RCC 7860 (cell line): ENCODE measurements around the gene LYRM1.
A peak's percentile ranks its signal among the peaks of the same experiment; 100 is the strongest.
"Not testable (repeated sequence)": the region's sequence is repeated elsewhere in the genome, so short reads cannot be mapped to it uniquely, and the experiment has no call there.

Experiments used
- DNase-seq: peaks from one replicate; pipeline ENCODE4 v3.0.0-alpha.2; 2015; ENCODE audit warnings: low spot score
- FAIRE-seq: peaks from 2 replicates; lab custom pipeline; 2012; peaks lifted over from hg19 to GRCh38; lab: Jason Lieb, UNC

The LYRM1 gene

DNA sequence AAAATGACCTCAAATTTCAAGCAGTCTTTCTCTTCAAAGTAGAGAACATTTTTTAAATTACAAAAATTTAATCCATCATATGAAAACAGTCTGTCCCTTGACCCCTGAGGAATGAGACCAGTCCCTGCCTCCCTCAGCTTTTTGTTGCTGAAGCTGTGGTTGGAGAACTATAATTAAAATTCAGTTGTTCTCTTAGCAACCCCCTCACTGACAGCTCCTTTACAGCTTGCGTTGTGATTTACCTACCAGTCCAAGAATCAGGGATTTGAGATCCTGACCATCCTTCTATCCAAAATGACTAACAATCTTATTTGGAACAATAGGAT lies 29.8 kb downstream of the LYRM1 start:
- FAIRE-seq = no peak
- DNase-seq = no peak

DNA sequence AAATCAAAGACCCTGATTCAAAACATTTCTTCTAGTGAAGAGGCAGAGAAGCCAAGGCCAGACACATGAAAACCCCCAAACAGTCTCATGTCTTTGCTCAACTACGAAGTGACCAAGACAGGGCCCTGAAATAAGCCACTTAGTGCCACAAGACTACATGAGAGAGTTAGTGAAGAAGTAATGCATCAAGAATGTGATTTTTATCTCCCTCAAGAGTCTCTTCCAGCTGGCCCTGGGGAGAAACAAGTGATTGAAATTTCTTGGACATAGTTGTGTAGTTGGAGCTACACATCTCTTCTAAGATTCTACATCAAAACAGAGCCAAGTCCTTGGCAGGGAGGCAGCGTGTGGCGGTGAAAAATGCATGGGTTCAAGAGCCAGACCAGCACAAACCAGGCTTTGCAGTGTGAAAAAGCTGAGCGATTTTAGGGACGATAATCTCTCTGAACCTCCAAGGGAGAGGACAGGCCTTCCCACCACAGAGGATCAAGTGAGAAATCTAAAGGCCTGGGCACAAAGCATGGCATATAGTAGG lies 30.6 kb downstream of the LYRM1 start:
- DNase-seq = no peak
- FAIRE-seq = no peak

DNA sequence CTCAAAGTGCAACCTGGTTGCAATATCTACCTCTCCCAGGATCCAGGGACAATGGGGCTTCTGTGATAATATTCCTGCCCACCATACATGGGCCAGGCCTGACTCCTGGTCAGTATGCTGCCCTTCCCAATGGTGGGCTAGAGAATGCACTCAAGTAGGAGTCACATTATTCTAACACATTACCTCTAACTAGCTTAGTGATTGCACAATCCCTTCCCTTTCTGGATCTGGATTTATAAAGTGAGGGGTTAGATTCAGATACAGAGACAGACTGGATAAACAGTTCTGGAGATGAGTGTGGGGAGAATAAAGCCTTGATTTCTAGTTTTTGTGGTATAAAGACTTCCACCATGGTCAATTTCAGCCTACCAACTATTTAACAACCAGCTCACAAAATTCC lies 33.0 kb downstream of the LYRM1 start:
- FAIRE-seq (no peak), DNase-seq (no peak)

DNA sequence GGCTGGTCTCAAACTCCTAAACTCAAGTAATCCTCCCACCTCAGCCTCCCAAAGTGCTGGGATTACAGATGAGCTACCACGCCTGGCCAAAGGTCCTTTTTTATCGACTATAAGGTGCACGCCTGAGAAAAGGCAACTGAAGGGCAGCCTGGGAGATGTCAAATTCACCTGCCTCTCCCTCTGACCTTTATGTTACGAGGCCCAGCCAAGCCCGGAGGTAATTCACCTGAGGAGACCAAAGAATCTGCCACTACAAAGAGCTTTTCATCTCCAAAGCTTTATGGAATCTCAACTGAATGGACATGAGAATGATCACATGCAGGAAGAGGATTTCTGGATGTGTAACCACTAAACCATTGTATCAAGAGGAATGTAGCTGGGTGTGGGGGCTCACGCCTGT lies 37.2 kb downstream of the LYRM1 start:
- no peak for FAIRE-seq
- no peak for DNase-seq

DNA sequence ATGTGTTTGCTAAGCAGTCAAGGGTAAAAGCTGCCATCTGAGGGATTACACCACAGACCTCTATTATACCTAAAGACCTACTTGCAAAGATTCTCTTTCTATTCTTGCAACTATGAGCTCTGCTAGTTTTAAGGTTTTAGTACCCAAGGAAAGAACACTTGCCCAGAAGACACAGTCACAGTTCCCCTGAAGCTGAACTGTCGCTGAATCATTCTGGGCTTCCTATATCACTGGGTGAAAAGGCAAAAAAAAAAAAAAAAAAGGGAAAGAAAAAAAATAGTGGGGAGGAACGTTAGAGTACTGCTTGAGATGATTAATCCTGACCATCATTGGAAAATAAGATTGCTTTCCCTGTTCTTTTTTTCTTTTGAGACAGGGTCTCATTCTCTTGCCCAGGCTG lies 37.9 kb downstream of the LYRM1 start:
- FAIRE-seq (no peak), DNase-seq (no peak)

DNA sequence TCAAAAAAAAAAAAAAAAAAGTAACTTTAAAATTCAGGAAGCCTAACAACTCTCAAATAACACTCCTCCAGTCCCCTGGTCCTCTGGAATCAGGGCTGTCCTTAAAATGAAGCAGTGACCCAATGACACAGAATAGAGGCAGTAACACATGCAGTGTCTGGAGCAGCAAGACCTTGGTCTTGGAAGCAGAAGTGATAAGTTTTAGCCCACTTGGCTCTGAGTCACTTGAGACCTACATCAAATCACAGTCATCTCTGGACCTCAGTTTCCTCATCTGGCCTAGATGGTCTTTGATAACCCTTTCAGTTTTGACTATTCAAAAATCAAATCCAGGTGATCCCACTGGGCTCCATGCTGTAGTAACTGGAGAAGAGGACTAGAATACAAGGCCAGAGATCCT lies 39.0 kb downstream of the LYRM1 start:
- FAIRE-seq = no peak
- DNase-seq = no peak

DNA sequence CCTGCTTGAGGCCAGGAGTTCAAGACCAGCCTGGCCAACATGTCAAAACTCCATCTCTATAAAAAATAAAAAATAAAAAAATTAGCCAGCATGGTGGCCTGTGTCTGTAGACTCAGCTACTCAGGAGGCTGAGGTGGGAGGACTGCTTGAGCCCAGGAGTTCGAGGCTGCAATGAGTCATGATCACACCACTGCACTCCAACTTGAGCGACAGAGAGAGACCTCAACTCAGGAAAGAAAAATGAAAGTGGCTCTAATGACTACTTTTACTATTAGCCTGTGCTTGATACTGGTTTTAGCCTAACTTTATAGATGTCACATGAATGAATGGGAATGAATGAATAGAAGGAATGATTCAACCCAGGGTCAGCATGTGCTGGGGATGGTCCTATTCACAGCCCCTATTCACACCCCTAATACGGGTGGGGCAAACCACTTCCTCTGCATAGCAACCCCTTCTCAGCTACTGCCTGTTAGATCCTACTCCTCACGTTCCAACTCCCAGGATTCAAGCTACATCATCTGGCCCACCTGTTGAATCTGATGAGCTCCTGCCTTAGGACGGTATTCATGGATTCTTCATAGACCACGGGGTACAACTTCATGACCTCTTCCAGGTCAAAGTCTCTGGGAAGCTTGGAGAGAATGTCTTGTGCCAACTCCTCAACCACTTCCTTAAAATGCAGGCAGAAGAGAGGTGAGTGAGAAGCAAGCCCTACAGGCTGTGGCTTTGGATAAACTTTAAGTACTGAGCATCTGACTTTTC lies 40.5 kb downstream of the LYRM1 start:
- no peak for DNase-seq

DNA sequence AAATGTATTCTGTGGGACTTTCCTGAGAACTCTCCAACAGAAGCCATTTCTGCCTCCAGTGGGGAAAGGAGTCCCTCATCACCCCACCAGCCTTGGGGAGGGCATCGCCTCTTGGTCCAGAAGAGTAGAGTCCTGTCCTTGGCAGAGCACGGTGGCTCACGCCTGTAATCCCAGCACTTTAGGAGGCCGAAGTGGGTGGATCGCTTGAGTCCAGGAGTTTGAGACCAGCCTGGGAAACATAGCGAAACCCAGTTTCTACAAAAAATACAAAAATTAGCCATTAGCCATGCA lies 41.0 kb downstream of the LYRM1 start:
- FAIRE-seq = no peak
- DNase-seq = no peak

More for the DNA sequence above, 40.5 kb downstream of the LYRM1 start:
- no peak for FAIRE-seq

DNA sequence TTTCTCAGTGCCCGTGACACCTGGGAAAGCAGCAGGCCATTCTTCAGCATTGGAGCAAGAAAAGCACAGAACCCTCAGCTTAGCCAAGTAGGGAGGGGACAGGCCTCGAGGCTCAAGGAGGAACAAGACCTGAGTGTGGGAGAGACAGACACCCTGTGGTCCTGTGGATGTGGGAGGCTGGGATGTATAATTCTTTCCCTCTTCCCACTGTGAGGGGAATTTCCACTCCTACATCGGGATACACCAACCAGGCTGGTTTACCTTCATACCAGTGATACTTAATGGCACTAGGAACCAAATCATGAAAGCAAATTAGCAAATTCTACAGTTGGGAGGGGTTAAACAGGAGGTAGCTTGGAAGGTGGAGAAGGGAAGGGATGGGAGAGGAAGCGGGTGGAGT lies 41.7 kb downstream of the LYRM1 start:
- FAIRE-seq = no peak
- no peak for DNase-seq

DNA sequence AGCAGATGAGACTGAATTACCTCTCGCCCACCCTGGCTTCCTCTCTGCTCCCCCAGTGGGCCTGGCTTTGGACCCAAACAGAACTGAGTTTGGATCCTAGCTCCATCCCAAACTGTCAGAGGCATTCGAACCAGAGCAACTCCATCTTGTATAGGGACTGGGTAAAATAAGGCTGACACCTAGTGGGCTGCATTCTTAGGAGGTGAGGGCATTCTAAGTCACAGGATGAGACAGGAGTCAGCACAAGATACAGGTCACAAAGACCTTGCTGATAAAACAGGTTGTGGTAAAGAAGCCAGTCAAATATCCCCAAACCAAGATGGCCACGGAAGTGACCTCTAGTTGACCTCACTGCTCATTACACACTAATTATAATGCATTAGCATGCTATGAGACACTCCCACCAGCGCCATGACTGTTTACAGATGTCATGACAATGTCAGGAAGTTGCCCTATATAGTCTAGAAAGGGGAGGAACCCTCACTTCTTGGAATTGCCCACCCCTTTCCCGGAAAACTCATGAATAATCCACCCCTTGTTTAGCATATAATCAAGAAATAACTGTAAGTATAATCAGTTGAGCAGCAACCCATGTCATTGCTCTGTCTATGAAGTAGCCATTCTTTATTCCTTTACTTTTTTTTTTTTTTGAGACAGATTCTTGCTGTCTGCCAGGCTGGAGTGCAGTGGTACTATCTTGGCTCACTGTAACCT lies 44.4 kb downstream of the LYRM1 start:
- DNase-seq (peak; percentile 45), FAIRE-seq (no peak)

DNA sequence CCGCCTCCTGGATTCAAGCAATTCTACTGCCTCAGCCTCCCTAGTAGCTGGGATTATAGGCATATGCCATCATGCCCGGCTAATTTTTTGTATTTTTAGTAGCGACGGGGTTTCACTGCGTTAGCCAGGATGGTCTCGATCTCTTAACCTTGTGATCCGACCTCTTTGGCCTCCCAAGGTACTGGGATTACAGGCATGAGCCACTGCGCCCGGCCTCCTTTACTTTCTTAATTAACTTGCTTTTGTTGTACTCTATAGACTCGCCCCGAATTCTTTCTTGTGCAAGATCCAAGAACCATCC lies 45.0 kb downstream of the LYRM1 start:
- FAIRE-seq = not testable (repeated sequence)

DNA sequence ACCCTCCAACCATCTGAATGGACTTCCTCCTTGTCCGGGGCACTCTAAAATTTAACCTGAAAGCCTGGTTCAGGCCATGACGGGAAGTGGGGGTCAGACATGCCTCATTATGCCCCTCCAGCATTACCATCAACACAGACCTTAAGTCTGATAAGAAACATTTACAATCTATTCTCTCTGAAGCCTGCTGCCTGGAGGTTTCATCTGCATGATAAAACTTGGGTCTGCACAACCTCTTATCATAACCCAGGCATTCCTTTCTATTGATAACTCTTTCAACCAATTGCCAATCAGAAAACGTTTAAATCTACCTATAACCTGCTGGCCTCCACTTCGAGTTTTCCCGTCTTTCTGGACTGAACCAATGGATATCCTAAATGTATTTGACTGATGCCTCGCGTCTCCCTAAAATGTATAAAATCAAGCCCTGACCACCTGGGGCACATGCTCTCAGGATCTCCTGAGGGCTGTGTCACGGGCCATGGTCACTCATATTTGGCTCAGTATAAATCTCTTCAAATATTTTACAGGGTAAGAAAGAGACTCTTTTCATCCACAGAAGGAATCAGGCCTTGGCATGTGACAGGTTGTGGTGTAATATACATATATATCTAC lies 45.6 kb downstream of the LYRM1 start:
- FAIRE-seq (no peak), DNase-seq (no peak)

More for the DNA sequence above, 45.0 kb downstream of the LYRM1 start:
- DNase-seq = not testable (repeated sequence)

DNA sequence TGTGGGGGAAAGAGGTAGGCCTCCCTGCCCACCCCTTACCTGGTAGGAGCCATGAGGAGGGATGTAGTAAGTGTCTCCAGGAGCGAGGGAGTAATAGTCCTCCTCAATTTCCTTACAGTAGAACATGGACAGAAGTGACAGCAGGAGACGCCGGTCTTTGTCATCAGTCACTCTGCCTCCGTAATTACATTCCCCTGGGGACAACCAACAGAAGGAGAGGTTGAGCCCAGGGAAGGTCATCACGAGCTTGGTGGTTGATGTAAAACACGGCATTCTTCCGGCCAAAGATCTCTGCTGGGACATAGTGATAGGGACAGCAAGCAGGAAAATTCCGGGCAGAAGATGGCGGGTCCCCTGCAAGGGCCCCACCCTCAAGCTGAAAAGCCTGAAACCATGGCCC lies 47.9 kb downstream of the LYRM1 start:
- DNase-seq = no peak
- no peak for FAIRE-seq

DNA sequence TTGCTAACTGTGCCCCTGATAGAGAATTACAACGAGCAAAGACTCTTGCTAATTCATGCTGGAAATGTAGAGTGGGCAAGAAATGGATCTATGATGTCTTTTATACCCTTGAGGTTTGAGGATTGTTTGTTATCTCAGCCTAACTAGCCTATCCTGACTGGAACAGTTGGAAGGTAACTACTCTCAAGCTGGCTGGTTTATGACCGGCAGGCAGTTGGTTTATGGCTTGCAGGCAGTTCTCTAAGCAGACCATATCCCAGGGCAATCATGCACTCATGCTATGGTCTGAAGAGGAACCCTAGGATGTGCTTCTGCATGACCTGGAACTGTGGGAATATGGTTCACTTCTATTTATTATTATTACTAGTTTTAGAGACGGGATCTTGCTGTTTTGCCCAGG lies 49.1 kb downstream of the LYRM1 start:
- no peak for DNase-seq
- FAIRE-seq = no peak

DNA sequence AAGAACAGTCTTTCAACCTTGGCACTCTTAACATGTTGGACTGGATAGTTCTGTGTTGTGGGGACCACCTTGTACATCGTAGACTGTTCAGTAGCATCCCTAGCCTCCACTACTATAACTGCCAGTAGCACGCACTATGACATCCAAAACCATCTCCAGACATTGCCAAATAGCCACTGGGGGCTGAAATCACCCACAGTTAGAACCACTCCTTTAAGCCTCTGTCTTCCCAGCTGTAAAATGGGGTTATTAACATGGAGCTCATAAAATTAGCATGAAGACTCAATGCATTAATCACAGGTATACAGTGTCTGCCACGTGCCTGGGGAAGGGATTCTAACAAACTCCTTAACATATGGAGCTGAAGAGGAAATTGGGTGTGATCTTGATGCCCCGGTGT lies 49.7 kb downstream of the LYRM1 start:
- no peak for FAIRE-seq
- DNase-seq = no peak

DNA sequence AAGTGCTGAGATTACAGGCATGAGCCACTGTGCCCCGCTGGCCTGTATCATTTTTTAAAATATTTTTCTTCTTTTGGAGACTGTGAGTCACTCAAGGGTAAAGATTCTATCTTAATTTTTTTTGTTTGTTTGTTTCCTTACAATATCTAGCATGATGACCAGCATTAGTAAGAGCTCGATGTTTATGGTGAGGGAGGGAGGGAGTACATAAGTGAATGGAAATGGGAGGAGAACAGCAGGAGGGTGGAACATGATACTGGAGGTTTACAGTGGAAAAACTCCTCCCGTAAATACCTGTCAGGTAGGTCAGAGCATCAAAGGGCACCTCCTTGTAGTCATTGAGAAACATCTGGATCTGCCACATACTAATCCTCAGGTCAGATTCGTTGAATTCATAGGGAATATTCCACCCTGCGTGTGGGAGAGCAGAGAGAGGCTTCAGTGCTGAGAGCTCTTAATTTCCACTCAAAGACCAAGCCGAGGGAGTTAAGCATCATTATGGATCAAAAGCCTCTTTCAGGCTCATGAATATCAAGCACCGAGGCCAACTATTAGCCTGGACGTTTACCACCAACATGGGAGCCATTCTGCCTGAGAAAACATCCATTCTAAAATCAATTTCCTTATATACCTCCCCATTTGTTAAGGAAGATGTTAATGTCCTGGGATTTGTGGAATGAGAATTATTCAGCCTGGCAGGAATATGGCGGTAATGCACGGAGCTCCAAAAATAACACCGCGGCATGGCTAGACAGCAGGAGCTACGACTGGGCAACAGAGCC lies 51.8 kb downstream of the LYRM1 start:
- DNase-seq (no peak), FAIRE-seq (no peak)

DNA sequence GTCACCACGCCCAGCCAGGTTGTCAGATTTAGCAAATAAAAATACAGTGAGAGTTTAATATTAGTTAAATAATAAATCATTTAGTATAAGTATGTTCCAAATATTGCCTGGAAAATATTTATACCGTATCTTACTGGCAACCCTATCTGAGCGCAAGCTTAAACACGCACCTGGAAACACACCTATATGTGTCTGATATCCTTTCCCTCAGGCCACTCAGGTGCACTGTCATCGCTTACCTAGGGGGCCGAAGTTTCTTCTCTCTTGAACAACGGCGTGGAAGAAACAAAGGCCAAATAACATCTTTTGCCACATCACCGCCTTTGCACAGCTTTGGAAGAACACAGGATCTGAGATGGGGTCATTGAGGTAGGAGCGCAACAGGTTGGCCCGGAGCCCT lies 54.0 kb downstream of the LYRM1 start:
- DNase-seq = no peak
- no peak for FAIRE-seq

DNA sequence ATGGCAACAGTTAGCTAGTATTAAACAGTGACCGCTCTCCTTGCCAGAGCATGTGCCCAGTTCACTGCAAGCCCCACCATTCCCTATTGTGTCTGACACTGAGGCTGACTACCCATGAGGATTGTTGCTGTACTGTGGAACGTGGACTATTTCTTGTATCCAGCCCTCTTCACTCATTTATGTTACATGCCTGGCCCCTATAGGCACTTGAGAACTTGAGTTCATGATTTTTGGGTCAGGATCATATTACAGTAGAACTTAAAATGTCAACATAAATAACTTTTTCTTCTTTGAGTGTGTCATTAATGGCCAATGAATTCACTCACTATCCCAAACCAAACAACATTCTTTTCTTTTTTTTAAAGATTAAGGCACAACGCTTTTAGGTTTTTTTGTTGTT lies 55.7 kb downstream of the LYRM1 start:
- DNase-seq = no peak
- FAIRE-seq = no peak

DNA sequence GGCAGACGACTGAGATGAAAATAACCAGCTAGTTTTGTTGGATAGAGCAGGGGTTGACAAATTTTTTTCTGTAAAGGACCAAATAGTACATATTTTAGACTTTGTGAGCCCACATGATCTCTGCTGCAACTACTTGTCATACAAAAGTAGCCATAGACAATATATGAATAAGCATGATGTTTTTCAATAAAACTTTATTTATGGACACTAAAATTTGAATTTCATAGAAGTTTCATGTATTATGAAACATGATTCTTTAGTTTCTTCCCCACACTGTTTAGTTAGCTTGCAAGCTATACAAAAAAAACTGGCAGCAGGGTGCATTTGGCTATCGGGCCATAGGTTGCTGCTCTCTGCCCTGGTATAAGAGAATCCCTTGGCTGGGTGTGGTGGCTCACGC lies 56.6 kb downstream of the LYRM1 start:
- FAIRE-seq (no peak), DNase-seq (no peak)

DNA sequence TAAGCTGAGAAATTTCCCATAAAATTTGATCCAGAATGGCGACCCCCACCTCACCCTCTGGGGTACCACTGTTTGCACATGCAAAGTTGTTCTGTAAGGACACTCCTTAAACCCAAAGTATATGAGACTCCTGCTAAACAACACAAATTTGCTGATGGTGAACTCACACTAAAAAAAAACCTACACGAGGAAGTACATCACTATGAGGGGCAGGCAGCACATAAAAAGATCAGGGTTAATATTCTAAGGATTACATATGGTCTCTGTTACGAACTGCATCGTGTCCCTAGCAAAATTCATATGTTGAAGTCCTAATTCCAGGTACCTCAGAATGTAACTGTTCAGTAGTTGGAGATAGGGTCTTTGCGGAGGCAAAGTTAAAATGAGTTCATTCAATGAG lies 60.3 kb downstream of the LYRM1 start:
- FAIRE-seq = no peak
- DNase-seq = no peak

DNA sequence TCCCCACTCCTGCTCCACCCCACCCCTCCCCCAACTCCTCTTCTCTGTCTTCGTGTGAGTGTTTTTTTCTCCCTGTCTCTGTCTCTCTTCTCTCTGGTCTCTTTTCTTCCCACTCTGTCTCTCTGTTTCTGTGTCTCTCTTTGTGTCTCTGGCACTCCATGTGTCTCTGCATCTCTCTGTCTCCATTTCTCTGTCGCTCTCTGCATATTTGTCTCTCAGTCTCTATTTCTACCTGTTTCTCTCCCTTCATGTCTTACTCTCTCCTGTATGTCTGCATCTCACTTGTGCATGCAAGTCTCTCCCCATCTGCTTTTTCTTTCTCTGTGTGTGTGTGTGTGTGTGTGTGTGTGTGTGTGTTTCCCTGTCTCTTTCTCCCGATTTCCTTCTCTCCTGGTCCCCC lies 68.2 kb downstream of the LYRM1 start:
- FAIRE-seq (no peak), DNase-seq (no peak)

DNA sequence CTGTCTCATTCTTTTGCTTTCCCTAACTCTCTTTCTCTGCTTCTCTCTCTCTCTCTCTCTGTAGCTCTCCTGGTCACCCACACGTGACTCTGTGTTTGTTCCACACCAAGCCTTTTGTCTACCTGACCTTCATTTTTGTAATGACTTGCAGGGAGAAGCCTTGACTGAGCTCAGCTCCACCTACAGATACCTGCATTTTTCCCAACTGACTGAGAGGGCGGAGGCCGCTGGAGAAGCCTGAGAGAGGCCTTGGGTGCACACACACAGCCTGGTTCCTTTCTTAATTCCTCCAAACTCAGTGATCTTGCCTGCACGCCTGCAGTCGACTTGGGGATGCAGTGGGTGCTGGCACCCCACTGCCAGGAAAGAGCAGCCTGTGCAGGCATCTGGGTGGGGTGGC lies 68.8 kb downstream of the LYRM1 start:
- FAIRE-seq (no peak), DNase-seq (no peak)
